Activated CD8-positive, alpha-beta T cell treated with anti-CD3 and anti-CD28 coated beads for 36 hours (primary cell): ENCODE results near the gene EMC1. TPM values are rescaled to one million over a fixed set of nuclear protein-coding genes. Genes with fewer than 3 reads are reported as not detected.
"Not testable (repeated sequence)": the region's sequence is repeated elsewhere in the genome, so short reads cannot be mapped to it uniquely, and the experiment has no call there.

ENCODE experiments used
- ATAC-seq: fragments of 200-7000 bp; cut with Tn5 transposase; one replicate; pipeline ENCODE4 v1.10.0; 2021; ENCODE audit warnings: mild to moderate bottlenecking, moderate library complexity
- CTCF ChIA-PET: fragments of 350-600 bp; sonication (Branson Sonifier 250); formaldehyde crosslinking; loops from one replicate; lab custom pipeline; 2021; ENCODE audit warnings: antibody characterized with exemption; lab: Charles Lee
- POLR2A ChIA-PET: fragments of 350-600 bp; sonication (Branson Sonifier 250); formaldehyde crosslinking; loops from one replicate; lab custom pipeline; 2021; ENCODE audit warnings: antibody characterized with exemption; lab: Charles Lee
- DNase-seq: peaks from one replicate; pipeline ENCODE4 v3.0.0-alpha.2; 2020
- H3K27ac Mint-ChIP-seq: one replicate; pipeline ENCODE4 v1.8.0; 2021; ENCODE audit warnings: mild to moderate bottlenecking, mixed read lengths
- H3K27me3 Mint-ChIP-seq: one replicate; pipeline ENCODE4 v1.8.0; 2021; ENCODE audit warnings: mixed read lengths
- H3K36me3 Mint-ChIP-seq: one replicate; pipeline ENCODE4 v1.8.0; 2021; ENCODE audit warnings: low read depth, mixed read lengths
- H3K4me1 Mint-ChIP-seq: one replicate; pipeline ENCODE4 v1.8.0; 2021; ENCODE audit warnings: low read depth, mixed read lengths
- H3K4me3 Mint-ChIP-seq: one replicate; pipeline ENCODE4 v1.8.0; 2021; ENCODE audit warnings: mild to moderate bottlenecking, moderate library complexity, mixed read lengths
- H3K9me3 Mint-ChIP-seq: one replicate; pipeline ENCODE4 v1.8.0; 2021; ENCODE audit warnings: mixed read lengths
- CTCF ChIP-seq: fragments of 200-600 bp; IDR thresholded peaks from one replicate; pipeline ENCODE4 v1.8.0; 2022; ENCODE audit warnings: antibody characterized with exemption, mild to moderate bottlenecking
- intact Hi-C: fragments of 100-400 bp; cut with micrococcal nuclease; formaldehyde crosslinking; loops from one replicate; pipeline ENCODE4 v1.10.0; 2022
- total RNA-seq, 2 experiments: library from RNA; stranded (reverse); gene quantifications; one replicate each; pipeline ENCODE4 v1.2.3, GENCODE V29; 2021

The EMC1 gene
- 10 to 100 TPM; 38.3 to 39.5 TPM for total RNA-seq

GRCh38 chr1:19251305-19252196 is at the start of gene EMC1, which contains the start of gene MRTO4:
Gene EMC1 (minus strand): TSS chr1:19251524. CDS start chr1:19251509, 15 bp downstream.
Gene MRTO4 (plus strand): TSS chr1:19251805. CDS start chr1:19251836, 31 bp downstream.
- peak within 1 kb of the TSS; percentile 94 for H3K27ac Mint-ChIP-seq
- H3K9me3 Mint-ChIP-seq: no peaks in the 10 kb centered on the region
- peak within 1 kb of the TSS; percentile 95 for H3K4me3 Mint-ChIP-seq
- DNase-seq (peak; percentile 93), ATAC-seq (peak; percentile 93)
- peaks cover 33% of the 10 kb centered on the region for H3K4me1 Mint-ChIP-seq
- ChIA-PET CTCF (interaction anchor here (0.9 to 2.3 kb wide), 4 partner anchors 11 to 410 kb away, joined by 3 to 10 read pairs (median 3); no protein-coding TSS in a partner anchor), POLR2A (interaction anchor here (0.6 to 3.8 kb wide), 27 partner anchors 11 to 551 kb away, joined by 3 to 54 read pairs (median 3); partner anchors contain the start of genes AKR7A2, AKR7A3, SLC66A1 and UBR4)
- TF ChIP-seq CTCF: no peak
- no peaks in the 10 kb centered on the region for H3K27me3 Mint-ChIP-seq
- intact Hi-C loops: no loop called here
- H3K36me3 Mint-ChIP-seq: peaks cover 44% of the 10 kb centered on the region

DNA sequence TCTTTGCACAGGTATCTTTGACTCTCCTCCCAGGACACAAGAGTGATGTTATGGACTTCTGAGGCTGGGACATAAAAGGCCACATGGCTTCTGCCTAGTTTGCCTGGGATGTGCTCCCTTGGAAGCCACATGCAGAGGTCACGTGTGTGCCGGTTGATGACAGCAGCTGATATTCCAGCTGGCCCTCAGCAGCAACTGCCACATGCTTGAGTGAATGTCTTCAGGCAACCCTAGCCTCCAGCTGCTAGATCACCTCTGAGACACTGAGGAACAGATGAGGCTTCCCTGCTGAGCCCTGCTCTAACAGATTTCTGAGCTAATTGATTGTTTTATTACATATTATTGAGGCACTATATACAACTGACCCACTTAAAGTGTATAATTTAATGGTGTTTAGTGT is 48.9 kb upstream of the EMC1 start:
- no peak for ATAC-seq
- H3K36me3 Mint-ChIP-seq: peaks cover 20% of the 10 kb centered on the region
- ChIA-PET CTCF (no interaction called here), POLR2A (interaction anchor here (0.6 kb wide), 1 partner anchor 12 kb away, joined by 3 read pairs; the partner anchor contains the start of gene AKR7A3)
- no peak overlapping the region for H3K27ac Mint-ChIP-seq
- no peak for DNase-seq
- H3K4me3 Mint-ChIP-seq: no peak overlapping the region
- intact Hi-C loops: no loop called here
- H3K4me1 Mint-ChIP-seq: no peaks in the 10 kb centered on the region
- H3K27me3 Mint-ChIP-seq: no peaks in the 10 kb centered on the region
- H3K9me3 Mint-ChIP-seq: peaks cover 9% of the 10 kb centered on the region
- no peak for TF ChIP-seq CTCF

GRCh38 chr1:19294638-19295037 is 43.3 kb upstream of the EMC1 start:
- no peak for DNase-seq
- ChIA-PET CTCF (no interaction called here), POLR2A (interaction anchor here (0.7 kb wide), 1 partner anchor 40 kb away, joined by 3 read pairs; no protein-coding TSS in a partner anchor)
- H3K4me3 Mint-ChIP-seq: no peak overlapping the region
- ATAC-seq: no peak
- H3K27me3 Mint-ChIP-seq: peaks cover 2% of the 10 kb centered on the region
- peaks cover 20% of the 10 kb centered on the region for H3K9me3 Mint-ChIP-seq
- no peaks in the 10 kb centered on the region for H3K4me1 Mint-ChIP-seq
- H3K36me3 Mint-ChIP-seq: peaks cover 25% of the 10 kb centered on the region
- H3K27ac Mint-ChIP-seq: no peak overlapping the region
- intact Hi-C loops: no loop called here
- no peak for TF ChIP-seq CTCF

DNA sequence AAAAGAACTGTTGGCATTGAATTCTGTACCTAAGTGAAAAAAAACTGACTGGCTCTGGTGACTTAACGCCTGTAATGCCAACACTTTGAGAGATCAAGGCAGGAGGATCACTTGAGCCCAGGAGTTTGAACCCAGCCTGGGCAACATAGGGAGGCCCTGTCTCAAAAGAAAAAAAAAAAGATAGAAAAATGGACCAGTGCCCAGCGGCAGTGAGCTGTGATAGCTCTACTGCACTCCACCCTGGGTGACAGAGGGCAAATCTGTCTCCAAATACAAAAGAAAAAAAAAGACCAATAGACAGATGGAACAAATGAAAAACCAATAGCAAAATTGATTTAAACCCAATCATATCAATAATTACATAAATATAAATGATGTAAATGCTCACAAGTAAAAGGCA is 37.9 kb upstream of the EMC1 start:
- Mint-ChIP-seq H3K27ac (no peak overlapping the region), H3K27me3 (peaks cover 14% of the 10 kb centered on the region), H3K9me3 (peaks cover 2% of the 10 kb centered on the region), H3K4me1 (peaks cover 3% of the 10 kb centered on the region), H3K36me3 (peaks cover 6% of the 10 kb centered on the region), H3K4me3 (peak overlapping the region; percentile 56)
- no peak for TF ChIP-seq CTCF
- ChIA-PET POLR2A (interaction anchor here (0.8 to 2.0 kb wide), 3 partner anchors 32 to 46 kb away, joined by 3 to 10 read pairs (median 3); partner anchors contain the start of genes EMC1 and MRTO4), CTCF (interaction anchor here (1.4 kb wide), 1 partner anchor 373 kb away, joined by 5 read pairs; no protein-coding TSS in a partner anchor)
- DNase-seq: no peak
- ATAC-seq: no peak
- intact Hi-C loops: no loop called here

- peak; percentile 81 for DNase-seq
- Mint-ChIP-seq H3K4me3 (peak within 1 kb of the TSS; percentile 56), H3K27me3 (peaks cover 14% of the 10 kb centered on the region)
- CTCF ChIA-PET: interaction anchor here (1.4 kb wide), 1 partner anchor 374 kb away, joined by 5 read pairs; no protein-coding TSS in a partner anchor
- H3K4me1 Mint-ChIP-seq, intact Hi-C loops, H3K9me3 Mint-ChIP-seq, H3K36me3 Mint-ChIP-seq, H3K27ac Mint-ChIP-seq: not testable (repeated sequence)
- ATAC-seq: peak; percentile 97
- POLR2A ChIA-PET: interaction anchor here (0.6 to 2.0 kb wide), 5 partner anchors 11 to 47 kb away, joined by 3 to 10 read pairs (median 3); partner anchors contain the start of genes AKR7A2, EMC1, MRTO4 and SLC66A1
These were observed 37.3 kb upstream of the EMC1 start, which contains the start of gene AKR7A3 for GRCh38 chr1:19288324-19289241. Gene AKR7A3 (minus strand): TSS chr1:19288770. CDS start chr1:19288709, 61 bp downstream.
